GM13976 (cell line): ENCODE measurements around the gene FAM180A.
"Not testable (repeated sequence)": the region's sequence is repeated elsewhere in the genome, so short reads cannot be mapped to it uniquely, and the experiment has no call there.

Experiments
- DNase-seq: peaks from one replicate; pipeline ENCODE4 v3.0.0; 2012; ENCODE audit warnings: low spot score
- CTCF ChIP-seq: IDR thresholded peaks from 2 replicates; pipeline ENCODE4 v1.5.1; 2012; ENCODE audit warnings: borderline replicate concordance, mild to moderate bottlenecking; ENCODE audit not compliant: insufficient read depth; ENCODE audit errors: extremely low read depth, missing control alignments, control extremely low read depth
- in situ Hi-C: fragments of 300-500 bp; cut with MboI; formaldehyde crosslinking; loops from one replicate; pipeline ENCODE4 v1.12.0; 2022; ENCODE audit warnings: low sequenced_read_pairs, mixed read lengths, inconsistent platforms; ENCODE audit not compliant: unreplicated experiment

Gene FAM180A

GRCh38 chr7:135742371-135742770 is 6.2 kb downstream of the FAM180A start:
- DNase-seq: no peak
- no peak for TF ChIP-seq CTCF
- in situ Hi-C loops: no loop called here

- no peak for DNase-seq
- TF ChIP-seq CTCF: no peak
- in situ Hi-C loops: no loop called here
Observed at GRCh38 chr7:135741905-135742304, 6.7 kb downstream of the FAM180A start.

GRCh38 chr7:135740889-135741288 is 7.7 kb downstream of the FAM180A start:
- in situ Hi-C loops: no loop called here
- no peak for TF ChIP-seq CTCF
- DNase-seq: no peak

GRCh38 chr7:135737306-135737647 is 11.3 kb downstream of the FAM180A start:
- in situ Hi-C loops, DNase-seq: not testable (repeated sequence)

GRCh38 chr7:135736586-135737305 is 11.9 kb downstream of the FAM180A start:
- in situ Hi-C loops: no loop called here
- DNase-seq: no peak
- no peak for TF ChIP-seq CTCF

- in situ Hi-C loops: no loop called here
- TF ChIP-seq CTCF: no peak
- DNase-seq: no peak
Observed at GRCh38 chr7:135734343-135734689, 14.3 kb downstream of the FAM180A start.

GRCh38 chr7:135733603-135734342 is 14.8 kb downstream of the FAM180A start:
- TF ChIP-seq CTCF: no peak
- in situ Hi-C loops: no loop called here
- DNase-seq: no peak
